BLaER1 treated with 17β-estradiol and CSF1 and Interleukin-3, amounts not matched to agents 10 nM and 100 nM (cell line): ENCODE data around the gene STARD13.

Source experiments
- H3K27ac ChIP-seq, 11 experiments: shearing (Covaris generic); formaldehyde crosslinking; 2 replicates each; pipeline ENCODE4 v1.8.1; 2022
- H3K27me3 ChIP-seq, 11 experiments: shearing (Covaris generic); formaldehyde crosslinking; 2 replicates each; pipeline ENCODE4 v1.8.1; 2022
- H3K36me3 ChIP-seq, 11 experiments: shearing (Covaris generic); formaldehyde crosslinking; 2 replicates each; pipeline ENCODE4 v1.8.1; 2022
- H3K4me1 ChIP-seq, 10 experiments: shearing (Covaris generic); formaldehyde crosslinking; 2 replicates each; pipeline ENCODE4 v1.8.1; 2022
- H3K4me2 ChIP-seq, 11 experiments: shearing (Covaris generic); formaldehyde crosslinking; 2 replicates each; pipeline ENCODE4 v1.8.1; 2022
- H3K4me3 ChIP-seq, 10 experiments: shearing (Covaris generic); formaldehyde crosslinking; 2 replicates each; pipeline ENCODE4 v1.8.1; 2022
- H3K9ac ChIP-seq, 11 experiments: shearing (Covaris generic); formaldehyde crosslinking; 2 replicates each; pipeline ENCODE4 v1.8.1; 2022
- H3K9me3 ChIP-seq, 11 experiments: shearing (Covaris generic); formaldehyde crosslinking; replicated peaks in 1 of 11; 2 replicates each; pipeline ENCODE4 v1.8.1; 2022
- H4K20me1 ChIP-seq, 11 experiments: shearing (Covaris generic); formaldehyde crosslinking; 2 replicates each; pipeline ENCODE4 v1.8.1; 2022
- Cebpa-rat ChIP-seq, 11 experiments: shearing (Covaris generic); IDR thresholded peaks; 2 replicates each; pipeline ENCODE4 v1.8.1; 2022

The STARD13 gene

DNA sequence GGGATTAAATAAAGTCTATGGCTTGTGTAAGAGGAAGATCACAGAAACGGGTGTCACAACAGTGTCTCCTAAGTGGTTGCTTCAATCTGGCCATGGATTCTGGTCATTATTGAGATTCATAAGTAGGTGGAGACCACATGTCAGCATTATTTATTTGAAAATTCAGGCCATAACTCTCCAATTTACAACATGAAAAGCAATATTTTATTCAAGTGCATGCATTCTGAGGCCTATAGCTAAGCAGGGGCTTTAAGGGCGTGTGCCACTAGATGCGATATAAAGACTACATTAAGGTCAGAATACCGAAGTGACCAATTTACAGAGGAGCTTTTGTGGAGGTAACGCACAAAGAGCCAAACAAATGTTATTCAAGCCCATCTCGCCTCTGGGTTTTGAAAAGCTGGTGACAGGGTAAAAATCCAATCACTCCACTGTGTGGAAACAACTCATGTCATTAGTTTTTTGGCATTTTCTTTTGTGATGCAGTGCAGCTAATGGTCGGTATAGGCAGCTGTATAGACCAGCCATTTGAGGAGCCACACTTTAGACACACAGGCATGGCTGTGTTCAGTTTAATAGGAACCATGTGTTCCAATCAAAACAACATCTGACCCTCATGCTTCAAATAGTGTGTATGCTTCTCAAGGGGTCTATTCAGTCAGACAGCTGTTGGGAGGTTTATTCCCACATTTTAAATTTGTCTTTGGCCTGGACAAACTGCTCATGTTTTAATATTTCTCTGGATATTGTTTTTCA lies 145.6 kb downstream of the STARD13 start:
- Histone ChIP-seq H3K36me3 (peaks cover 0 to 12% (median 0%) of the 10 kb centered on the region in 11 experiments; a peak in 2 of 22 replicates), H3K9ac (no peak overlapping the region), H4K20me1 (no peaks in the 10 kb centered on the region), H3K4me1 (peaks cover 0 to 34% (median 0%) of the 10 kb centered on the region in 10 experiments; a peak in 4 of 20 replicates), H3K4me2 (peak overlapping the region in 2 of 11 experiments; percentile 62 to 73; a peak in 2 of 22 replicates), H3K27ac (peak overlapping the region in 1 of 11 experiments; percentile 26; a peak in 2 of 22 replicates), H3K9me3 (peaks cover 13 to 34% (median 21%) of the 10 kb centered on the region in 11 experiments), H3K27me3 (no peaks in the 10 kb centered on the region), H3K4me3 (no peak overlapping the region)
- TF ChIP-seq Cebpa-rat (IDR thresholded peaks at IDR 0.05) = no peak

- Histone ChIP-seq H3K27me3 (no peaks in the 10 kb centered on the region), H3K4me1 (peaks cover 0 to 42% (median 0%) of the 10 kb centered on the region in 10 experiments; a peak in 4 of 20 replicates)
- TF ChIP-seq Cebpa-rat (IDR thresholded peaks at IDR 0.05) = no peak
Measured at GRCh38 chr13:33139184-33139583, 146.4 kb downstream of the STARD13 start.

DNA sequence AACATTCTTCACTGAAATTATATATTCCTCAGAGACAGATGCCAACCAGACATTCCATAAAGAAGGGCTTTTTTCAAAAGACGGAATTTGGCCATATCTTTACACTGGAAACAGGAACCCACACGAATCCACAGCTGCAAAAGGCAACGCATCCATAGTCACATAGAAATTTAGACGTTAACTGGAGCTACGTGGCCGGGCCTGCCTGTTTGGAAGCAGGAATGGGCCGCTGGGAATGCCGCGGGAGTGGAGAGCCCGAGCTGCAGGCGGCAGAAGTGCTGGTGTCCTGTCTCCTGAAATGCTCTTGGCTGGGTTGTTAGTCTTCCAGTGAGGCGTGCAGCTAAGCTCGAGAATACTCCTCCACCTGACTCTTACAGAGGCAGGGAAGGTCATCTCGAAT lies 147.1 kb downstream of the STARD13 start:
- no peak overlapping the region for H3K9ac ChIP-seq
- no peaks in the 10 kb centered on the region for H4K20me1 ChIP-seq
- H3K9me3 ChIP-seq = peaks cover 13 to 39% (median 21%) of the 10 kb centered on the region in 11 experiments
- no peaks in the 10 kb centered on the region for H3K27me3 ChIP-seq
- H3K4me1 ChIP-seq = peaks cover 0 to 45% (median 0%) of the 10 kb centered on the region in 10 experiments; a peak in 4 of 20 replicates
- H3K36me3 ChIP-seq = peaks cover 0 to 12% (median 0%) of the 10 kb centered on the region in 11 experiments; a peak in 2 of 22 replicates
- H3K4me2 ChIP-seq = peak overlapping the region in 2 of 11 experiments; percentile 62 to 73; a peak in 4 of 22 replicates
- TF ChIP-seq Cebpa-rat (IDR thresholded peaks at IDR 0.05) = no peak
- no peak overlapping the region for H3K4me3 ChIP-seq
- H3K27ac ChIP-seq = no peak overlapping the region; a peak in 1 of 22 replicates

More at GRCh38 chr13:33139184-33139583, 146.4 kb downstream of the STARD13 start:
- no peak overlapping the region for H3K4me3 ChIP-seq
- H3K36me3 ChIP-seq = peaks cover 0 to 12% (median 0%) of the 10 kb centered on the region in 11 experiments; a peak in 2 of 22 replicates
- no peak overlapping the region for H3K9ac ChIP-seq
- no peaks in the 10 kb centered on the region for H4K20me1 ChIP-seq
- H3K27ac ChIP-seq = no peak overlapping the region; a peak in 1 of 22 replicates
- peaks cover 13 to 35% (median 22%) of the 10 kb centered on the region in 11 experiments for H3K9me3 ChIP-seq
- H3K4me2 ChIP-seq = peak overlapping the region in 2 of 11 experiments; percentile 62 to 73; a peak in 4 of 22 replicates

DNA sequence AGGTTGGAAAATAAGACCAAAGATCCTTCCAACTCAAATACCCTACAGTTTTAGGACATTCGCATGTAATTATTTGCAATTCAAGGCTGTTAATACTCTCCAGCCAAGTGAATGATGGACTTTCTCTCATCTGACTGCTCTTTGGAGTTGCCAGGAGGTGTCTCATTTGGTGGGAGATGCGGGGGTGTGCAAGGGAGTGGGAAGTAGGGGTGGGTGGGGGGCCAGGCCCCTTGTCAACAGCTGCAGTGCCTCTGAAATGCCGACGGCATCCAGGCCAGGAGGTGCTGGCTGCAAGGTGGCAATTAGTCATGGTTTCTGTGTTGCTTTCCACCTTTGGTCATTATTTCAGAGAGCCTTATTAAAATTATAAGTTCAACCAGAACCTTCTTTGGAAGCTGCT lies 147.8 kb downstream of the STARD13 start:
- Histone ChIP-seq H3K4me3 (no peak overlapping the region), H3K9me3 (peaks cover 13 to 32% (median 21%) of the 10 kb centered on the region in 11 experiments), H3K27me3 (no peaks in the 10 kb centered on the region), H3K36me3 (peaks cover 0 to 9% (median 0%) of the 10 kb centered on the region in 11 experiments; a peak in 2 of 22 replicates), H3K27ac (no peak overlapping the region), H4K20me1 (no peaks in the 10 kb centered on the region), H3K9ac (no peak overlapping the region), H3K4me2 (no peak overlapping the region), H3K4me1 (peaks cover 0 to 45% (median 0%) of the 10 kb centered on the region in 10 experiments; a peak in 4 of 20 replicates)
- TF ChIP-seq Cebpa-rat (IDR thresholded peaks at IDR 0.05) = no peak

GRCh38 chr13:33135097-33135496 lies 150.5 kb downstream of the STARD13 start:
- Histone ChIP-seq H3K4me3 (no peak overlapping the region), H3K36me3 (peaks cover 0 to 9% (median 0%) of the 10 kb centered on the region in 11 experiments; a peak in 2 of 22 replicates), H3K9ac (no peak overlapping the region), H3K4me1 (peaks cover 0 to 44% (median 0%) of the 10 kb centered on the region in 10 experiments; a peak in 4 of 20 replicates), H4K20me1 (no peaks in the 10 kb centered on the region), H3K27ac (no peak overlapping the region), H3K9me3 (peaks cover 13 to 30% (median 21%) of the 10 kb centered on the region in 11 experiments), H3K4me2 (peak overlapping the region in 1 of 11 experiments; percentile 38; a peak in 1 of 22 replicates), H3K27me3 (no peaks in the 10 kb centered on the region)
- TF ChIP-seq Cebpa-rat (IDR thresholded peaks at IDR 0.05) = no peak

DNA sequence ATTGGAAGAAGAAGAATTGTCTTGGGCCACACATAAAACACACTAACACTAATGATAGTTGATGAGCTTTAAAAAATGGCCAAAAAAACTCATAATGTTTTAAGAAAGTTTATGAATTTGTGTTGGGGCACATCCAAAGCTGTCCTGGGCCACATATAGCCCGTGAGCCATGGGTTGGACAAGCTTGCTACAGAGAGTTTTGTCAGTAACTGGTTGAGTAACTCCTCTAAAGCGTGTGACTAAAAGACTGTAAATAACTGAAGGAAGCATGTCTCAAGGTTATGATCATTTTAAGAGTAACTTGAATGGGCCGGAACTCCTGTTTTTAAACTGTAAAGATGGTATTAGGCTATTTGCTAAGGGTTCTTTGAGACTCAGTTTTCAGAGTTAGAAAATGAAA lies 151.3 kb downstream of the STARD13 start:
- Histone ChIP-seq H3K4me3 (no peak overlapping the region), H3K36me3 (peaks cover 0 to 9% (median 0%) of the 10 kb centered on the region in 11 experiments; a peak in 3 of 22 replicates), H3K9ac (no peak overlapping the region), H3K27ac (0 out of 22 replicates have a peak overlapping the region, but pooled peaks of 1 of the 11 experiments have one; percentile 13), H3K27me3 (no peaks in the 10 kb centered on the region), H3K4me2 (peak overlapping the region in 1 of 11 experiments; percentile 38; a peak in 1 of 22 replicates), H3K9me3 (peaks cover 13 to 30% (median 21%) of the 10 kb centered on the region in 11 experiments), H4K20me1 (no peaks in the 10 kb centered on the region), H3K4me1 (peaks cover 0 to 36% (median 0%) of the 10 kb centered on the region in 10 experiments; a peak in 4 of 20 replicates)
- no peak for TF ChIP-seq Cebpa-rat (IDR thresholded peaks at IDR 0.05)

- Histone ChIP-seq H4K20me1 (no peaks in the 10 kb centered on the region), H3K4me2 (no peak overlapping the region), H3K36me3 (peaks cover 0 to 13% (median 0%) of the 10 kb centered on the region in 11 experiments; a peak in 3 of 22 replicates), H3K27me3 (no peaks in the 10 kb centered on the region), H3K4me1 (peaks cover 0 to 24% (median 0%) of the 10 kb centered on the region in 10 experiments; a peak in 4 of 20 replicates), H3K27ac (no peak overlapping the region; a peak in 1 of 22 replicates), H3K9me3 (peaks cover 13 to 29% (median 21%) of the 10 kb centered on the region in 11 experiments), H3K4me3 (no peak overlapping the region), H3K9ac (no peak overlapping the region)
- TF ChIP-seq Cebpa-rat (IDR thresholded peaks at IDR 0.05) = no peak
Measured at GRCh38 chr13:33132644-33133440, 152.7 kb downstream of the STARD13 start.

DNA sequence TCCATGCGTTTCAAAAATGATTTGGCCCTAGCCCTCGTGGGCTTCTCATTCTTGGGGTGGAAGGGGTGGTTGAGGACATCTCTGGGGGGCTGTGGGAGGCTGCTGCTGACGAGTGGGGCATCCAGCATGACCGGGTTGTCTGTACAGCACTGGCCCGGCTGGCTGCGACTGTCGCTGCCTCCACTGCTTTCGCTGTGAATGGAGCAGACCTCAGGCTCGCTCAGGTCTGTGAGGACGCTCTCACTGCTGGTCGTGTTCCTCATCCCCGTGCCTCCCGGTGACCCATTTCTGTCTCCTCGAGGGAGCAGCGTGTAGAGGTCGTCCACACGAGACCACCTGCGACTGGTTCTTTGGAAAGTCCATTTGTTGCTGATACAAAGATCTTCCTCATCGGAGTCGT lies 155.7 kb downstream of the STARD13 start:
- H3K36me3 ChIP-seq = peaks cover 0 to 6% (median 0%) of the 10 kb centered on the region in 11 experiments; a peak in 2 of 22 replicates
- no peak overlapping the region for H3K4me3 ChIP-seq
- H3K9me3 ChIP-seq = peaks cover 0 to 6% (median 0%) of the 10 kb centered on the region in 11 experiments; a peak in 4 of 22 replicates
- H4K20me1 ChIP-seq = no peaks in the 10 kb centered on the region
- no peaks in the 10 kb centered on the region for H3K27me3 ChIP-seq
- TF ChIP-seq Cebpa-rat (IDR thresholded peaks at IDR 0.05) = no peak
- H3K4me1 ChIP-seq = peaks cover 0 to 48% (median 0%) of the 10 kb centered on the region in 10 experiments; a peak in 5 of 20 replicates
- H3K27ac ChIP-seq = no peak overlapping the region
- no peak overlapping the region for H3K9ac ChIP-seq
- peak overlapping the region in 2 of 11 experiments; percentile 38 to 66; a peak in 4 of 22 replicates for H3K4me2 ChIP-seq
